Measurements from ENCODE around the gene RASSF1. TPM values are rescaled to one million over a fixed set of nuclear protein-coding genes. Genes with fewer than 3 reads are reported as not detected.
A peak's percentile ranks its signal among the peaks of the same experiment; 100 is the strongest.

RASSF1 gene
- total and polyA plus RNA-seq, 2 of the 13 experiments (the other 11 are each of a cell fraction or from before 2014, with no cell fraction given): 10.2 to 27.5 TPM

GRCh38 chr3:50358911-50359759 lies 18.5 kb upstream of the RASSF1 start, which contains the start of gene TMEM115 (continued):
- no peak; the same call in 1 of the 2 replicates for TF ChIP-seq TEF (CRISPR knock-in tag; IDR thresholded peaks at IDR 0.05)
- no peak for TF ChIP-seq ZNF737 (CRISPR knock-in tag; IDR thresholded peaks at IDR 0.05; ENCODE audit: borderline replicate concordance)
- TF ChIP-seq XRCC5 (optimal IDR thresholded peaks at IDR 0.05; ENCODE audit: low read length): peak; percentile 80
- TF ChIP-seq IRF1 (CRISPR knock-in tag; IDR thresholded peaks at IDR 0.05; ENCODE audit: low read depth): no peak
- TF ChIP-seq MLX (CRISPR knock-in tag; IDR thresholded peaks at IDR 0.05): peak; percentile 60
- no peak for TF ChIP-seq RBM22 (optimal IDR thresholded peaks at IDR 0.05; ENCODE audit: low read length)
- TF ChIP-seq RXRA (CRISPR knock-in tag; IDR thresholded peaks at IDR 0.05): peak; percentile 43; the same call in 1 of the 2 replicates
- no peak; the same call in none of the 2 replicates for TF ChIP-seq KDM5A (IDR thresholded peaks at IDR 0.05; ENCODE audit: borderline replicate concordance, low read length)
- no peak; the same call in 1 of the 2 replicates for TF ChIP-seq EED (CRISPR knock-in tag; IDR thresholded peaks at IDR 0.05)
- TF ChIP-seq ZBTB3 (CRISPR knock-in tag; IDR thresholded peaks at IDR 0.05; ENCODE audit: borderline replicate concordance, low read depth): no peak
- TF ChIP-seq MXI1 (IDR thresholded peaks at IDR 0.05; ENCODE audit: borderline replicate concordance, low read depth, low read length): peak; percentile 76; the same call in 1 of the 3 replicates
- TF ChIP-seq BHLHE40 (IDR thresholded peaks at IDR 0.05; ENCODE audit: low read length): peak; percentile 23; the same call in 1 of the 2 replicates
- peak; percentile 85; the same call in 1 of the 2 replicates for TF ChIP-seq SAFB2 (CRISPR knock-in tag; IDR thresholded peaks at IDR 0.05; ENCODE audit: borderline replicate concordance, low read depth)
- TF ChIP-seq ZNF766 (CRISPR knock-in tag; IDR thresholded peaks at IDR 0.05; ENCODE audit: borderline replicate concordance): peak; percentile 70; the same call in 1 of the 2 replicates
- no peak; the same call in 1 of the 2 replicates for TF ChIP-seq NKX3-1 (CRISPR knock-in tag; IDR thresholded peaks at IDR 0.05)
- TF ChIP-seq JDP2 (CRISPR knock-in tag; IDR thresholded peaks at IDR 0.05; ENCODE audit: borderline replicate concordance): no peak
- TF ChIP-seq ZNF574 (CRISPR knock-in tag; IDR thresholded peaks at IDR 0.05): peak; percentile 96
- TF ChIP-seq TARDBP (CRISPR knock-in tag; IDR thresholded peaks at IDR 0.05): peak; percentile 82
- TF ChIP-seq MXD1 (CRISPR knock-in tag; IDR thresholded peaks at IDR 0.05): peak; percentile 88
- TF ChIP-seq HDAC6 (IDR thresholded peaks at IDR 0.05; ENCODE audit: low read depth, low read length): no peak
- no peak; the same call in 1 of the 2 replicates for TF ChIP-seq ZNF33B (CRISPR knock-in tag; IDR thresholded peaks at IDR 0.05)
- peak; percentile 73; the same call in 1 of the 2 replicates for TF ChIP-seq ELF4 (CRISPR knock-in tag; IDR thresholded peaks at IDR 0.05; ENCODE audit: borderline replicate concordance)
- peak; percentile 97 for TF ChIP-seq SPEN (CRISPR knock-in tag; IDR thresholded peaks at IDR 0.05; ENCODE audit: low read depth)
